A549 (cell line): ENCODE data around the gene CTXN1. TPM values are rescaled to one million over a fixed set of nuclear protein-coding genes. Genes with fewer than 3 reads are reported as not detected.

ENCODE experiments used
- ATAC-seq, 2 experiments: fragments of 200-7000 bp in 1 of 2; fragments of >200 bp in 1 of 2; cut with Nextera tagmentation in 1 of 2; cut with Tn5 transposase in 1 of 2; 3 replicates each; pipeline versions ENCODE4 v1.8.0 to v1.9.1; 2018 to 2020; ENCODE audit warnings: mild to moderate bottlenecking in 1 of 2, moderate library complexity in 1 of 2
- CTCF ChIA-PET: fragments of 300-600 bp; sonication (Branson Sonifier 250); formaldehyde crosslinking; extraction: SDS; loops from one replicate; lab custom pipeline; 2021; ENCODE audit warnings: antibody characterized with exemption, inconsistent platforms; lab: Yijun Ruan, JAX
- POLR2A ChIA-PET: fragments of 350-600 bp; formaldehyde crosslinking; extraction: SDS; loops from one replicate; lab custom pipeline; 2021; ENCODE audit warnings: antibody characterized with exemption, inconsistent platforms; lab: Yijun Ruan, JAX
- DNase-seq, 2 experiments: peaks; one replicate each; pipeline versions ENCODE4 v3.0.0 to v3.0.0-alpha.2; 2011 to 2016; ENCODE audit warnings: low read depth in 1 of 2, low spot score in 1 of 2
- FAIRE-seq: peaks from 2 replicates; lab custom pipeline; 2011; peaks lifted over from hg19 to GRCh38; lab: Jason Lieb, UNC
- H3K27ac ChIP-seq, 2 experiments: fragments of >200 bp; sonication (Bioruptor Twin); formaldehyde crosslinking; 3 replicates each; pipeline ENCODE4 v1.5.1; 2016 to 2017
- H3K4me1 ChIP-seq: fragments of >200 bp; sonication (Bioruptor Twin); formaldehyde crosslinking; 3 replicates; pipeline ENCODE4 v1.6.1; 2016
- H3K4me2 ChIP-seq: fragments of >200 bp; sonication (Bioruptor Twin); formaldehyde crosslinking; 3 replicates; pipeline ENCODE4 v1.6.1; 2016
- H3K4me3 ChIP-seq: fragments of >200 bp; sonication (Bioruptor Twin); formaldehyde crosslinking; 3 replicates; pipeline ENCODE4 v1.5.1; 2016
- H3K9me3 ChIP-seq: fragments of >200 bp; sonication (Bioruptor Twin); formaldehyde crosslinking; 3 replicates; pipeline ENCODE4 v1.6.1; 2016
- BHLHE40 ChIP-seq: IDR thresholded peaks from 2 replicates; pipeline ENCODE4 v1.6.1; 2012; ENCODE audit warnings: low read depth, low read length, inconsistent platforms
- CBX2 ChIP-seq: fragments of 200-600 bp; sonication (generic); IDR thresholded peaks from 2 replicates; pipeline ENCODE4 v1.6.1; 2016; ENCODE audit warnings: low read depth, mild to moderate bottlenecking, borderline replicate concordance
- CBX8 ChIP-seq: fragments of 200-600 bp; sonication (generic); IDR thresholded peaks from 2 replicates; pipeline ENCODE4 v1.6.1; 2016
- CEBPB ChIP-seq, 2 experiments: fragments of >200 bp in 1 of 2; sonication (Bioruptor Twin) in 1 of 2; formaldehyde crosslinking in 1 of 2; IDR thresholded peaks; 2 replicates each; pipeline ENCODE4 v1.6.1; 2012 to 2016
- EHF ChIP-seq: fragments of 250-450 bp; sonication (Bioruptor Pico); IDR thresholded peaks from 2 replicates; pipeline ENCODE4 v1.5.0; 2020; ENCODE audit warnings: mild to moderate bottlenecking
- EP300 ChIP-seq, 2 experiments: fragments of >200 bp; sonication (Bioruptor Twin); formaldehyde crosslinking; IDR thresholded peaks; 2 replicates in 1 of 2; 3 replicates in 1 of 2; pipeline ENCODE4 v1.6.1; 2016 to 2017
- FOSB ChIP-seq: fragments of 250-450 bp; sonication (Bioruptor Pico); IDR thresholded peaks from 2 replicates; pipeline ENCODE4 v1.5.0; 2020; ENCODE audit warnings: mild to moderate bottlenecking, moderate library complexity
- FOSL2 ChIP-seq, 2 experiments: fragments of 450-650 bp in 1 of 2; fragments of >200 bp in 1 of 2; sonication (Bioruptor Twin) in 1 of 2; formaldehyde crosslinking; IDR thresholded peaks; 2 replicates each; pipeline versions ENCODE4 v1.5.0 to v1.6.1; 2016 to 2020; ENCODE audit warnings: mild to moderate bottlenecking in 1 of 2, moderate library complexity in 1 of 2
- HDAC2 ChIP-seq: fragments of 200-600 bp; sonication (generic); IDR thresholded peaks from 2 replicates; pipeline ENCODE4 v1.6.1; 2016
- HOXA7 ChIP-seq: fragments of 250-450 bp; sonication (Bioruptor Pico); IDR thresholded peaks from 2 replicates; pipeline ENCODE4 v1.5.0; 2020; ENCODE audit warnings: mild to moderate bottlenecking, moderate library complexity
- HOXB13 ChIP-seq: fragments of 250-450 bp; sonication (Bioruptor Pico); IDR thresholded peaks from 2 replicates; pipeline ENCODE4 v1.5.0; 2020; ENCODE audit warnings: low read depth, mild to moderate bottlenecking, moderate library complexity
- HOXB5 ChIP-seq: fragments of 250-450 bp; sonication (Bioruptor Pico); IDR thresholded peaks from 2 replicates; pipeline ENCODE4 v1.5.0; 2020; ENCODE audit warnings: mild to moderate bottlenecking, moderate library complexity
- JUN ChIP-seq, 2 experiments: fragments of >200 bp; sonication (Bioruptor Twin); formaldehyde crosslinking; IDR thresholded peaks; 2 replicates in 1 of 2; 3 replicates in 1 of 2; pipeline ENCODE4 v1.6.1; 2016 to 2017
- KDM5A ChIP-seq: fragments of 200-600 bp; sonication (generic); IDR thresholded peaks from 2 replicates; pipeline ENCODE4 v1.6.1; 2016; ENCODE audit warnings: antibody characterized with exemption, mild to moderate bottlenecking
- PHF8 ChIP-seq: fragments of 200-600 bp; sonication (generic); IDR thresholded peaks from 2 replicates; pipeline ENCODE4 v1.6.1; 2016; ENCODE audit warnings: low read depth, mild to moderate bottlenecking, antibody characterized with exemption, moderate library complexity, borderline replicate concordance
- POLR2A ChIP-seq: IDR thresholded peaks from 2 replicates; pipeline ENCODE4 v1.6.1; 2012; ENCODE audit warnings: mild to moderate bottlenecking, low read length
- POLR2AphosphoS2 ChIP-seq: conservative IDR thresholded peaks from 2 replicates; pipeline ENCODE4 v1.6.1; 2012; ENCODE audit warnings: low read length, improper control_type of control experiment, inconsistent platforms
- RAD21 ChIP-seq, 2 experiments: fragments of >200 bp in 1 of 2; sonication (Bioruptor Twin) in 1 of 2; formaldehyde crosslinking in 1 of 2; IDR thresholded peaks in 1 of 2; conservative IDR thresholded peaks in 1 of 2; 2 replicates in 1 of 2; 3 replicates in 1 of 2; pipeline ENCODE4 v1.6.1; 2012 to 2018; ENCODE audit warnings: inconsistent platforms in 1 of 2
- RARB ChIP-seq: fragments of 250-450 bp; sonication (Bioruptor Pico); IDR thresholded peaks from 2 replicates; pipeline ENCODE4 v1.8.0; 2021; ENCODE audit warnings: mild to moderate bottlenecking, moderate library complexity
- RNF2 ChIP-seq: fragments of 200-600 bp; sonication (generic); IDR thresholded peaks from 2 replicates; pipeline ENCODE4 v1.6.1; 2016; ENCODE audit warnings: low read depth, mild to moderate bottlenecking, antibody characterized with exemption, moderate library complexity, borderline replicate concordance
- TFCP2L1 ChIP-seq: fragments of 250-450 bp; sonication (Bioruptor Pico); IDR thresholded peaks from 2 replicates; pipeline ENCODE4 v1.5.0; 2021; ENCODE audit warnings: mild to moderate bottlenecking
- TP53 ChIP-seq: fragments of 250-450 bp; sonication (Bioruptor Pico); IDR thresholded peaks from 2 replicates; pipeline ENCODE4 v1.5.0; 2021; ENCODE audit warnings: mild to moderate bottlenecking, moderate library complexity
- ZC3H11A ChIP-seq: fragments of 450-650 bp; IDR thresholded peaks from 2 replicates; pipeline ENCODE4 v1.6.1; 2014; ENCODE audit warnings: antibody characterized with exemption, mild to moderate bottlenecking
- WGBS: methylation state at CpG from one replicate; pipeline ENCODE4 v1.1.6; 2017; ENCODE audit errors: missing lambda C conversion rate; 5-methylcytosine and 5-hydroxymethylcytosine counted together
- polyA plus RNA-seq, 4 experiments: library from polyadenylated mRNA; depleted of rRNA in 3 of 4; stranded (reverse); fragments of >200 nt; fragmentation: RNase III in 1 of 4; extraction: RNeasy Plus Mini Kit Qiagen cat#74134 plus additional on column Dnase treatment in 1 of 4; gene quantifications; 2 replicates in 3 of 4; 3 replicates in 1 of 4; pipeline ENCODE4 v1.2.3, GENCODE V29; 2011 to 2017
- TF ChIP-seq, protein P1 (sequence below): fragments of 200-600 bp; sonication (generic); IDR thresholded peaks from 2 replicates; pipeline ENCODE4 v1.6.1; 2016; ENCODE audit warnings: antibody characterized with exemption, mild to moderate bottlenecking, moderate library complexity
- TF ChIP-seq, protein P2 (sequence below): fragments of 450-650 bp; IDR thresholded peaks from 2 replicates; pipeline ENCODE4 v1.6.1; 2014; ENCODE audit warnings: antibody characterized with exemption
- TF ChIP-seq, protein P3 (sequence below): IDR thresholded peaks from 2 replicates; pipeline ENCODE4 v1.6.1; 2012

Gene CTXN1
- polyA plus RNA-seq, 2 of the 4 experiments (the other 2 are of a cell fraction) = 1.2 to 9.9 TPM

DNA sequence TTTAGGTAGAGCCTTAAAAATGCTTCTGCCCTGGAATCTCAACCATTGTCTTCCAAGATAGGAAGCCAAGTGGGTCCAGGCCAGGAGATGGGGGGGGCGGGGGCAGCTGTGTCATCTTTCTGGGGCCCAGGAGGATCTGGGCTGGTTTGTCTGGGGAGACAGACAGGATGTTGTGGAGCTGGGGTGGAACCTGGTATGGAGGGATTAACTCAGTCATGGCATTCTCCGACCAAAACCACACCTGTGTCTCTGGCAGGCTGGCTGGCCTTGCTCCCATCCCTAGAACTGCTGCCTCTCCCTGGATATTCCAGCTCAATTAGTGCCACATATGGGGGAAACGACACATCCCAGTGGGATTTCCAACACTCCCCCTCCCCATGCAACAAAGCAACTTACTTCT is 25.0 kb downstream of the CTXN1 start:
- FAIRE-seq (no peak), DNase-seq (no peak)
- CTCF ChIA-PET = interaction anchor here (1.2 to 3.3 kb wide), 6 partner anchors 12 to 48 kb away, joined by 3 to 13 read pairs (median 7); partner anchors contain the start of gene LRRC8E
- H3K9me3 ChIP-seq = no peaks in the 10 kb centered on the region
- 92% methylated on average over 3 of the region's 3 CpGs for WGBS
- H3K4me2 ChIP-seq = no peak overlapping the region
- H3K4me3 ChIP-seq = no peak overlapping the region
- TF ChIP-seq RAD21 (conservative IDR thresholded peaks at IDR 0.05 in 1 of 2, IDR thresholded peaks at IDR 0.05 in 1 of 2) (no peak), ZC3H11A (no peak), KDM5A (no peak), FOSL2 (IDR thresholded peaks at IDR 0.05) (no peak), FOSL2 (CRISPR knock-in tag; IDR thresholded peaks at IDR 0.05) (no peak), HOXB5 (CRISPR knock-in tag) (no peak), BHLHE40 (no peak)
- TF ChIP-seq, all 56 proteins: peak for 0
- POLR2A ChIA-PET = interaction anchor here (1.8 kb wide), 1 partner anchor 8 kb away, joined by 4 read pairs; no protein-coding TSS in a partner anchor
- H3K4me1 ChIP-seq = peaks cover 8% of the 10 kb centered on the region
- ATAC-seq = no peak
- no peak overlapping the region for H3K27ac ChIP-seq

DNA sequence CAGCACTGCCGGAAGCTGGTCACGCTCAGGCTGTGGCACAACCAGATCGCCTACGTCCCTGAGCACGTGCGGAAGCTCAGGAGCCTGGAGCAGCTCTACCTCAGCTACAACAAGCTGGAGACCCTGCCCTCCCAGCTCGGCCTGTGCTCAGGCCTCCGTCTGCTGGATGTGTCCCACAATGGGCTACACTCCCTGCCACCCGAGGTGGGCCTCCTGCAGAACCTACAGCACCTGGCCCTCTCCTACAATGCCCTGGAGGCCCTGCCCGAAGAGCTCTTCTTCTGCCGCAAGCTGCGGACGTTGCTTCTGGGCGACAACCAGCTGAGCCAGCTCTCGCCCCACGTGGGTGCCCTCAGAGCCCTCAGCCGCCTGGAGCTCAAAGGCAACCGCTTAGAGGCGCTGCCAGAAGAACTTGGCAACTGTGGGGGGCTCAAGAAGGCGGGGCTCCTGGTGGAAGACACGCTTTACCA is 25.5 kb downstream of the CTXN1 start:
- H3K4me3 ChIP-seq = no peak overlapping the region
- 92% methylated on average over 9 of the region's 21 CpGs for WGBS
- H3K27ac ChIP-seq = no peak overlapping the region
- TF ChIP-seq, protein P1, sequence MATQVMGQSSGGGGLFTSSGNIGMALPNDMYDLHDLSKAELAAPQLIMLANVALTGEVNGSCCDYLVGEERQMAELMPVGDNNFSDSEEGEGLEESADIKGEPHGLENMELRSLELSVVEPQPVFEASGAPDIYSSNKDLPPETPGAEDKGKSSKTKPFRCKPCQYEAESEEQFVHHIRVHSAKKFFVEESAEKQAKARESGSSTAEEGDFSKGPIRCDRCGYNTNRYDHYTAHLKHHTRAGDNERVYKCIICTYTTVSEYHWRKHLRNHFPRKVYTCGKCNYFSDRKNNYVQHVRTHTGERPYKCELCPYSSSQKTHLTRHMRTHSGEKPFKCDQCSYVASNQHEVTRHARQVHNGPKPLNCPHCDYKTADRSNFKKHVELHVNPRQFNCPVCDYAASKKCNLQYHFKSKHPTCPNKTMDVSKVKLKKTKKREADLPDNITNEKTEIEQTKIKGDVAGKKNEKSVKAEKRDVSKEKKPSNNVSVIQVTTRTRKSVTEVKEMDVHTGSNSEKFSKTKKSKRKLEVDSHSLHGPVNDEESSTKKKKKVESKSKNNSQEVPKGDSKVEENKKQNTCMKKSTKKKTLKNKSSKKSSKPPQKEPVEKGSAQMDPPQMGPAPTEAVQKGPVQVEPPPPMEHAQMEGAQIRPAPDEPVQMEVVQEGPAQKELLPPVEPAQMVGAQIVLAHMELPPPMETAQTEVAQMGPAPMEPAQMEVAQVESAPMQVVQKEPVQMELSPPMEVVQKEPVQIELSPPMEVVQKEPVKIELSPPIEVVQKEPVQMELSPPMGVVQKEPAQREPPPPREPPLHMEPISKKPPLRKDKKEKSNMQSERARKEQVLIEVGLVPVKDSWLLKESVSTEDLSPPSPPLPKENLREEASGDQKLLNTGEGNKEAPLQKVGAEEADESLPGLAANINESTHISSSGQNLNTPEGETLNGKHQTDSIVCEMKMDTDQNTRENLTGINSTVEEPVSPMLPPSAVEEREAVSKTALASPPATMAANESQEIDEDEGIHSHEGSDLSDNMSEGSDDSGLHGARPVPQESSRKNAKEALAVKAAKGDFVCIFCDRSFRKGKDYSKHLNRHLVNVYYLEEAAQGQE = no peak
- TF ChIP-seq EP300 (IDR thresholded peaks at IDR 0.05) (no peak), CBX2 (no peak)
- ChIA-PET CTCF (interaction anchor here (0.7 to 3.3 kb wide), 6 partner anchors 8 to 47 kb away, joined by 3 to 13 read pairs (median 6); partner anchors contain the start of gene LRRC8E), POLR2A (no interaction called here)
- ATAC-seq = no peak
- no peaks in the 10 kb centered on the region for H3K9me3 ChIP-seq
- no peak overlapping the region for H3K4me2 ChIP-seq
- FAIRE-seq = no peak
- no peak for DNase-seq
- H3K4me1 ChIP-seq = peaks cover 7% of the 10 kb centered on the region

DNA sequence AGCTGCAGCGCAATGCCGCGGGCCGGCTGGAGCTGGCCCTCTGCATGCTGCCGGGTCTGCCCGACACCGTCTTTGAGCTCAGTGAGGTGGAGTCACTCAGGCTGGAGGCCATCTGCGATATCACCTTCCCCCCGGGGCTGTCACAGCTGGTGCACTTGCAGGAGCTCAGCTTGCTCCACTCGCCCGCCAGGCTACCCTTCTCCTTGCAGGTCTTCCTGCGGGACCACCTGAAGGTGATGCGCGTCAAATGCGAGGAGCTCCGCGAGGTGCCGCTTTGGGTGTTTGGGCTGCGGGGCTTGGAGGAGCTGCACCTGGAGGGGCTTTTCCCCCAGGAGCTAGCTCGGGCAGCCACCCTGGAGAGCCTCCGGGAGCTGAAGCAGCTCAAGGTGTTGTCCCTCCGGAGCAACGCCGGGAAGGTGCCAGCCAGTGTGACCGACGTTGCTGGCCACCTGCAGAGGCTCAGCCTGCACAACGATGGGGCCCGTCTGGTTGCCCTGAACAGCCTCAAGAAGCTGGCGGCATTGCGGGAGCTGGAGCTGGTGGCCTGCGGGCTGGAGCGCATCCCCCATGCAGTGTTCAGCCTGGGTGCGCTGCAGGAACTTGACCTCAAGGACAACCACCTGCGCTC is 26.1 kb downstream of the CTXN1 start:
- TF ChIP-seq CBX8 = no peak
- no peak for TF ChIP-seq POLR2AphosphoS2
- no peak for TF ChIP-seq HOXB13 (CRISPR knock-in tag)
- no peak for TF ChIP-seq TFCP2L1
- no peak for TF ChIP-seq RNF2
- no peak for TF ChIP-seq JUN (IDR thresholded peaks at IDR 0.05)
- no peak for TF ChIP-seq HDAC2
- TF ChIP-seq HOXA7 (CRISPR knock-in tag) = no peak
- no peak for TF ChIP-seq PHF8
- no peak for TF ChIP-seq HOXB5 (CRISPR knock-in tag)
- no peak for TF ChIP-seq CEBPB (IDR thresholded peaks at IDR 0.05)
- TF ChIP-seq POLR2A = no peak
- TF ChIP-seq, protein P2, sequence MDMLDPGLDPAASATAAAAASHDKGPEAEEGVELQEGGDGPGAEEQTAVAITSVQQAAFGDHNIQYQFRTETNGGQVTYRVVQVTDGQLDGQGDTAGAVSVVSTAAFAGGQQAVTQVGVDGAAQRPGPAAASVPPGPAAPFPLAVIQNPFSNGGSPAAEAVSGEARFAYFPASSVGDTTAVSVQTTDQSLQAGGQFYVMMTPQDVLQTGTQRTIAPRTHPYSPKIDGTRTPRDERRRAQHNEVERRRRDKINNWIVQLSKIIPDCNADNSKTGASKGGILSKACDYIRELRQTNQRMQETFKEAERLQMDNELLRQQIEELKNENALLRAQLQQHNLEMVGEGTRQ = no peak
- TF ChIP-seq RAD21 (conservative IDR thresholded peaks at IDR 0.05 in 1 of 2, IDR thresholded peaks at IDR 0.05 in 1 of 2) = no peak
- TF ChIP-seq FOSL2 (IDR thresholded peaks at IDR 0.05) = no peak
- TF ChIP-seq FOSL2 (CRISPR knock-in tag; IDR thresholded peaks at IDR 0.05) = no peak
- no peak for TF ChIP-seq EHF (CRISPR knock-in tag)
- TF ChIP-seq TP53 = no peak
- TF ChIP-seq, protein P3, sequence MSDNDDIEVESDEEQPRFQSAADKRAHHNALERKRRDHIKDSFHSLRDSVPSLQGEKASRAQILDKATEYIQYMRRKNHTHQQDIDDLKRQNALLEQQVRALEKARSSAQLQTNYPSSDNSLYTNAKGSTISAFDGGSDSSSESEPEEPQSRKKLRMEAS = no peak
- no peak for TF ChIP-seq RARB (CRISPR knock-in tag)
- no peak for TF ChIP-seq FOSB (CRISPR knock-in tag)
- FAIRE-seq (no peak), DNase-seq (no peak), ATAC-seq (no peak)
- H3K4me1 ChIP-seq = peaks cover 2% of the 10 kb centered on the region; the same call in 2 of the 3 replicates
- POLR2A ChIA-PET = no interaction called here
- no peak overlapping the region for H3K4me3 ChIP-seq
- 94% methylated on average over 16 of the region's 34 CpGs for WGBS
- H3K27ac ChIP-seq = no peak overlapping the region
- no peak overlapping the region for H3K4me2 ChIP-seq
- H3K9me3 ChIP-seq = no peaks in the 10 kb centered on the region
- CTCF ChIA-PET = interaction anchor here (0.5 to 3.3 kb wide), 8 partner anchors 9 to 47 kb away, joined by 3 to 13 read pairs (median 4); partner anchors contain the start of gene LRRC8E
